ENCODE data around the gene NINJ2.

NINJ2 gene

DNA sequence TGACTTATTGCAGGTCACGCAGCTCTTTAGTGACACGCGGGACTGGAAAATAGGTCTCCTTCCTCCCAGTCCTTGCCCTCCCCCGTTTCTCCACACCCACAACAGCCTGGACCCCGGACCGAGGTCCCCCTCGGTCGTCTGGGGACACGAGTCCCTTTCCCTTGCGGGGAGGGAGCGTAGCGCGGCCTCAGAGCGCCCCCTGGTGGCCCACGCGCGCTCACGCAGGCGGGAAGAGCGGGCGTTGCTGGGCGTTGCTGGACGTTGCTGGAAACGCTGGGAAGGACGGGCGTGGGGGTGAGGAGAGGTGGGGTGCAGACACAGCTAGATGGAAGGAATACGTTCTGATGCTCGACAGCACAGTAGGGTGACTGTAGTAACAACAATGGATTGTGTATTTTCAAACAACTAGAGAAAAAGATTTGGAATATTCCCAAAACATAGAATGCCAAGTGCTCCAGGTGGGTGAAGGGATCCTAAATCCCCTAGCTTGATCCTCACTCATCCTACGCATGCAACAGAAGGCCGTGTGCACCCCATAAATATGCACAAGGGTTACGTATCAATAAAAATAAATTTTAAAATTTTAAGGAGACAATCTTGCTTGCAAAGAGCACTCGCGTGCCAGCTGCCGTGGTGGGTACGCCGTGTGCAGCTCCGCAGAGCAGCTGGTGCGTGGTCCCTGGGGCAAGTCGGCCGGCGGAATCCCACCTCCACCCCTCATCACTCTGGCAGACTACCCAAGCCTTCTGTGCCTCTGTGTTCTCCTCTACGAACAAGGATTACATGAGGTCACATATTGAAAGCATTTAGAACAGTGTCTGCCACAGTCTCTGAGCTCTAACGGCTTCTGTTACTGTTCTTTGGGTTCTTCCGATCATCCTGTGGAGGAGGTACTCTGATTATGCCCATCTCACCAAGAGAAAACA lies 116.1 kb downstream of the NINJ2 start:
- peak; percentile 69 for DNase-seq (ENCODE audit: low spot score)

DNA sequence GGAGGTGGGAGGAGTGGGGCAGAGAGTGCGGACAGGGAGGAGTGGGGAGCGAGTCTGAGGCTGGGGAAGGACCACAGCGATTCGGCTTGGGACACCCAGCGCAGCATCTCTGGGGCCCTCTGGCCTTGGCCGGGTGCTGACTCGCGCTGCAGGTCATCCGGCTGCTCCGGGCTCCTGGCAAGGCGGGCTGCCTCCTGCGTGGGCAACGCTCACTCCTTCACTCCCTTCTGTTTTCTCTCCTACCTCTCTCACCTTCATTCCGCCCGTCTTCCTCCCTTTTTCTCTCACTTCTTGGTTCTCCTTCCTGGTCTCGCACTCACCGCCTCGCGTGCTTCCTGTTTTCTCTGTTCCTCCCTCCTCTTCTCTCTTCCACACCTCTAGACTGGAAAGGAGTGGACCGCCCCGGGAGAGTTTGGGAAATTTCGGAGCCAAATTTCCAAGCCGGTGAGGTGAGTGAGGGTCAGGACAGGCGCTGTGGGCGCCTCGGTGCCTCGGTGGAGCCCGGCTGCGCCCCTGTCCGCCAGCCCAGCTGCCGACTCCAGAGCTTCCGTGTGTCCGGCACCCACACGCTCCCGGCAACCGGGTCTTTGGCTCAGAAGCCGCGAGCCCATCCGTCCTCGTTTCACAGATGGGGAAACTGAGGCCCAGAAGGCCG lies 116.9 kb downstream of the NINJ2 start:
- no peak for DNase-seq (ENCODE audit: low spot score)

DNA sequence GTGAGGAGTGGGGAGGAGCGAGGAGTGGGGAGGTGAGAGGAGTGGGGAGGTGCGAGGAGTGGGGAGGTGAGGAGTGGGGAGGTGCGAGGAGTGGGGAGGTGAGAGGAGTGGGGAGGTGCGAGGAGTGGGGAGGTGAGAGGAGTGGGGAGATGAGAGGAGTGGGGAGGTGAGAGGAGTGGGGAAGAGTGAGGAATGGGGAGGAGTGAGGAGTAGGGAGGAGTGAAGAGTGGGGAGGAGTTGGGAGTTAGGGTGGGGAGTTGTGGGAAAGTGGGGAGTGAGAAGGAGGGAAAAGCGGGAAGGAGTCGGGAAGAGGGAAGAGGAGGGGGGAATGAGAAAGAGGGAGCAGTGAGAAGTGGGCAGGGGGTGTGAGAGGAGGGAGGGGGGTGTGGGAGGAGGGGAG lies 117.4 kb downstream of the NINJ2 start:
- DNase-seq (ENCODE audit: low spot score): no peak

DNA sequence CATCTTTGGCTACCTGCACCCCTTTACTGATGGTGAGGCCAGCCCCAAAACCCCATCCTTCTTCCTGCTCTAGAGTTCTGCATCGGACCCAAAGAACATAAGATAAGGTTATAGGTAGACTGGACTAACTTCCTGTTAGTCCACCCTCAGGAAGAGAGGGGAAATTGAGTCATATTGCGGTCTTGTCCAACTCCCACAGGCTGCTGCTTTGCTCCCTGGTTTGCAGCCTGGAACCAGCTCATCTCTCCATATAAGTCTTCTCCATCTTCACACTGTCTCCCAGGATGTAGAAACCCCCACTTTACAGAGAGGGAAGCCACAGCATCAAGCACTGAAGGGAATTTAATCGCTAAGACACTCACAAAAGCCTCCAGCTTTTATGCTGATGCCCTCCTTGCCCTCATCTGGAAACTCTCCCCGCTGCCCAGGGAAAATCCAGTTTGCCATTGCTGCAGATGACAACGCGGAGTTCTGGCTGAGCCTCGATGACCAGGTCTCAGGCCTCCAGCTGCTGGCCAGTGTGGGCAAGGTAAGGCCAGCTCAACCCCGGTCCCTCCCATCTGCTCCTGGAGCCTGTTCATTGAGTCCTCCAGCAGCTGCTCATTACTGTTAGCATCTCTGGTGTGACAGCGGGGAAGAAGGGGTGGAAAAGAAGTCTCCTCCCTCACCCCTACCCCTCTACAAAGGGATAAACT lies 118.2 kb downstream of the NINJ2 start:
- DNase-seq (ENCODE audit: low spot score): no peak

DNA sequence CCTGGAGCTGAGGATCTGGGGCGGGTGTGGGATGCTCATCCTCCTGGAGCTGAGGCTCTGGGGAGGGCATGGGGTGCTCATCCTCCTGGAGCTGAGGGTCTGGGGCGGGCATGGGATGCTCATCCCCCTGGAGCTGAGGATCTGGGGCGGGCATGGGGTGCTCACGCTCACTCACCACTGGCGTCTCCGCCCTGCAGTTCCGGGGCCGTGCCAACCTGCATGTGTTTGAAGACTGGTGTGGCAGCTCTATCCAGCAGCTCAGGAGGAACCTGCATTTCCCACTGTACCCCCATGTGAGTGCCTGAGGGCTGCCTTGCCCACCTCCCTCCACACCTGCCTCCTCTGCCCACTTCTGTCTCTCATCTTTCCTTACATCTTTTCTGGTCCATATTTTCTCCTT lies 119.1 kb downstream of the NINJ2 start:
- no peak for DNase-seq (ENCODE audit: low spot score)

DNA sequence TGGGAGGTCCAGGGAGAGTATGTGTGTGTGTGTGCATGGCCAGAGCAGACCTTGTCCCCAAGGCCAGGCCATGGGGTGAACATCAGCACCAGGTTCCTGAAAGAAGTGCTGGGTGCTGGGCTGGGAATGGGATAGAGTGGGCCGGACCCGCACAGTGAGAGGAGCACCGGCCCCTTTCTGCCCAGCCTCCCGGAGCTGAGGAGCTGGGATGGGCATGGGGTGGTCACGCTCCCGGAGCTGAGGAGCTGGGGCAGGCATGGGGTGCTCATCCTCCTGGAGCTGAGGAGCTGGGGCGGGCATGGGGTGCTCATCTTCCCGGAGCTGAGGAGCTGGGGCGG lies 120.2 kb downstream of the NINJ2 start:
- DNase-seq (ENCODE audit: low spot score): no peak

DNA sequence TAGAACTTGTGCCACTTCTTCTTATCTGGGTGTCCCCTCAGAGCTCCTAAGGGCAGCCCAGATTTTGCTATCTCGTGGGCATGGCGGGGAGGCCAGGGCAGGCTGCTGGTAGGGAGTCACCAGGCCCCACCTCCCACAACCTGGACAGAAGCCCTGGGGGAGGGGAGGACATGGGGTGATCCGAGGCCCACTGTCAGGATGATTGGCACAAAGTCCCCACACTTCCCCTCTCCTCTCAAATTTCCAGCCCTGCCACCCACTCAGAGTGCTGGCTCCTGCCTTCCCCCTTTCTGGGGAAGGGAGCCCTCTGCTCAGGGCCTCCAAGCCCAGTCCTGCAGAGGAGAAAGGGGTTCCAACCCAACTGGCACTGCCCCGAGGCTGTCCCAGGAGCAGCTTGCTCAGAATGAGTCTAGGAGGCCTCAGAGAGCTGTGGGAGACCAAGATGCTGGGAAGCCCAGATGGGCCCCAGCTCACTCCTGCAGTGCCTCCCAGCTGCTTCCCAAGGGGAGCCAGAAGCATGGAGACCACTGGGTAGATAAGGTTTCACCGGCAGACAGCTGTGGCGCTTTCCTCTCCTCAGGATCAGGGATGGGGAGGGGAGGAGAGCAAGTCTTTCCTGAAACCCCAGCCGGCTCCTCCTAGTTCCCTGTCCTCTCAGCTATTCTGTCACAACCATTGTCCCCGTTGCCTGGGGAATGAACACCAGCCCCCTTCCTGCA lies 120.7 kb downstream of the NINJ2 start:
- DNase-seq (ENCODE audit: low spot score): no peak

DNA sequence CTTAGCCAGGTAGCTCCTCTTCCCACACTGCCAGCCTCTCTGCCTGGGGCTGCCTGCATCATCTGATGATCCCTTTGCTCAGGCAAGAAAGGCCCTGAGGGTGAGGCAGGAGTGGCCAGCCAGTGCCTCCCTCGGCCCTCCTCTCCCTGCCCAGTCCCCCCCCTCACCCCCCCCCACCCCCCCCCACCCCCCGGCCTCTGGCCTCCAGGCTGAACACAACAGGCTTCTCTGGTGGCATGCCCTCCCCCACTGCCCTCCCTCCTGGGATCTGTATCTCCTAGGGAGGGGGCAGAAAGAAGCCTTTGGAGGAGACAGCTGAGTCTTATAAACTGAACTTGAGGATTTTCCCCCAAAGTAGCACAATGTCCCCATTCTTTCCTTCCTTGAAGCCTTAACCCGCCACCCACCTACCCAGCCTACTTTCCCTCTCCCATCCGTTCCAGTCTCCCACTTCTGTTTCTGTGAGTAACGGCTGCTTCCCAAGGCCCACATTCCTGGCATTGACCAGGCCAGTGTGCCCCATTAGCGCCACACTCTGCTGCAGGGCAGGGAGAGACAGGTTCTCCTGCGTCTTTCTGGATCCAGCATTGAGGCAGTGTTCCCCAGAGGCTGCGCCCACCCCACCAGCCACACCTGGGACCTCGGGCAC lies 121.4 kb downstream of the NINJ2 start:
- DNase-seq (ENCODE audit: low spot score): no peak

DNA sequence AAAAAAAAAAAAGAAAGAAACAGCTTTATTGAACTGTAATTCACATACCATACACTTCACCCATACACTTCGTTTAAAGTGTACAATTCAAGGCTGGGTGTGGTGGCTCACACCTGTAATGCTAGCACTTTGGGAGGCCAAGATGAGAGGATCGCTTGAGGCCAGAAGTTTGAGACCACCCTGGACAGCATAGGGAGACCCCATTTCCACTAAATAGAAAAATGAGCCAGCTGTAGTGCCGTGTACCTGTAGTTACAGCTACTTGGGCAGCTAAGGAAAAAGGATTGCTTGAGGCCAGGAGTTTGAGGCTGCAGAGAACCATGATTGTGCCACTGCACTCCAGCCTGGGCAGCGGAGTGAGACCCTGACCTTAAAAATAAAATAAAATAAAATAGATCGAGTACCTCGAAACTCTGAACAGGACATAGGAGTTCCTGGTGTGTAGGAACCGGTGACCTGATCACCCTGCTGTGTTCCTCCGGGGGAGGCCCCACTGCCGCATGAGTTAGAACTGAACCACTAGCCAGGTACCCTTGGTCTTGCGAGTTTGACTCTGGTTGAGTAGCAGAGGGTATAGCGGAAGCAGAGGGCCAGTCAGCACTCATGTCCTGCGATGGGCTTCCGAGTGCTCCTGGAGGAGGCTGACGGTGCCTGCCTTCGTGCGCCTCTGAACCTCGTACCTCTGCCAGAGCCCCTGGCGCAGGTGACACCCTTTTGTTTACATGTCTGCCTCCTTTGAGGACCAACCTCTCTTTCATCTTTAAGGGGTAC lies 123.5 kb downstream of the NINJ2 start:
- DNase-seq (ENCODE audit: low spot score): no peak

DNA sequence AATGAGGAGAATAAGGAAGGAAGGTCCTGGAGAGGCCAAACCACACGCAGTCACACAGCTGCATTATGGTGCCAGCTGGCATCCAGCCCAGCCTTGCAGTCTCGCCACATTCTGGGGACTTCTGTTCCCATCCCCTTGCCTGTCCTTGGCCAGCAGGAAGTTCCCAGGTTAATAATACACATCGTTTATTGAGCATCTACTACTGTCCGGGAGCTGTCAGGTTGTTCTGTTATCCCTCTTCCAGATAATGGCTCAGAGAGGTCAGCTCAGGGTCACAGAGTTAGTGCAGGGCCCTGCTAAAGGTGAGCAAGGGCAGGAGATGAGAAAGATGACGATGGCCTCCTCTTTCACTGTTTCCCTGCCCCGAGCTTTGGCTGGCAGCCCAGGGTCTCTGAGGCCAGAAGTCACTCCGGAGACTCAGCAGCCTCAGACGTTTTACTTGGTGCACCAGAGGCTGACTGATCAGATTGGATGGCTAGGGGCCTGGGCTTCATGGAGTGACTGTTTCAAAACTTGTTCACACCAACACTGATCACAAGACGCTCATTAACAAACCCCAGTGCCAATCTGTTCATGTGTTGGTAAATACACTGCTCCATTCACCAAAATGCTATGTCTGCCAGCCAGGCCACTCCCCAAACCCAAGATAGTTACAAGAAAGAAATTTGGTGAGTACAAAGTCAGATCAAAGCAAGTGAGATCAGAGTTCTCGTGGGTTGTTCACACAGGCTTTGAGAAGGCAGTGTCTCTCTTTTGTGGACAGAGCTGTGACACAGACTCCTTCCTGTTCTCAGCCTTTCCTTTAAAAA lies 124.3 kb downstream of the NINJ2 start:
- DNase-seq (ENCODE audit: low spot score): peak; percentile 77

DNA sequence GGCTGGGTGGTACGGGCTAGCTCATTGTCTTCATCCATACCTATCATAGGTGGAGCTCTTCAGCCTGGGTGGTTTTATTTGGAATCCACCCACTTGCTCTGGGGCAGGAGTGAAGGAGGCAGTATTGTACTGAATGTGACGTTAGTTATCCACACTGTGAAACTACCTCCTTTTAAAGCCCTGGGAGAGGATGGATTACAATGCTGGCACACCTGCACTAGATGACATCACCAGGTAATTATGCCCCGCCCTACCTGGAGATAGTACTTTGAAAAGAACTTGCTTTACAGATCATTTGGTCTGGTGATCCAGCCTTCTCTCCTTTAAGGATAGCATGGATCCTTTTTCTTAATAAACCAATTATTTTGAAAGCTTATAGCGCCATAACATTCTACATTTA lies 125.5 kb downstream of the NINJ2 start:
- DNase-seq (ENCODE audit: low spot score): peak; percentile 98

DNA sequence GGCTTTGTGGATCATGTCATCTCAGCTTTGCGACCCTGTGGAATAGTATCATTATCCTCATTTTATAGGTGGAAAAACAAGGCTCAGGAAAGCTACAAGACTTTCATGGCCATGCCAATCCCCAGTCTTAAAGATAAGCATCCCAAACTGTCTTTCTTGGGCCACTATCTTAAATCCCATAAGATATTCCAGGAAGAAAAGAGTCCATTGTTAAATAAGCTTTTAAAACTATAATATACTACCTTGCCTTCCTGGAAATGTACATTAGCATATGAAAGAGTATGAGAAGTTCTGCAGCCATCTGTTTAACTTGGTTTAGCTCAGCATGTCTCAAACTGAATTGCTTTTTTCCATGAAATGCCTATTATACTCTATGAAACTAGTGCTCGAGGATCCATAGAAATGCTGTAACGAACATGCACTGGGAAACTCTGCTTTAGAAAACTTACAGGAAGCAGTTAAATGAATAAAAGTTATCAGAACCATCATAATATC lies 126.4 kb downstream of the NINJ2 start:
- no peak for DNase-seq (ENCODE audit: low spot score)

DNA sequence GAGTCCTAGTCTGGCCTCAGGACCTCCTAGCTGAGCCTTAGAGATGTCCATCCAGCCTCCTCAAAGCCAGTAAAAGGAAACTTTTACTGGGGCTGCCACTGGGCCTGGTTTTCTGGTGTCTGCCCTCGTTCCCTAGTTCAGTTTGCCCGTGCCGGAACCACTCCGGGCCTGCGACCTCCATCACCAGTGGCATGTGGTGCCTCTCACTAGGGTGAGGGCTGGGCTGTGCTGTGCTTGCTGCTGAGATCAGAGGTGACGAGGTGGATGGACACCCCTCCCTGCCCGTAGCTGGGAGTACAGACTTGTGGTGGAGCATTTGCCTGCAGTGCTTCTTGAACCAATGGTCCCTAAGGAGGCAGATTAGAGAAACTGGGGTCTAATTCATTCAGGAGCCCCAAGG lies 127.8 kb downstream of the NINJ2 start:
- DNase-seq (ENCODE audit: low spot score): no peak

DNA sequence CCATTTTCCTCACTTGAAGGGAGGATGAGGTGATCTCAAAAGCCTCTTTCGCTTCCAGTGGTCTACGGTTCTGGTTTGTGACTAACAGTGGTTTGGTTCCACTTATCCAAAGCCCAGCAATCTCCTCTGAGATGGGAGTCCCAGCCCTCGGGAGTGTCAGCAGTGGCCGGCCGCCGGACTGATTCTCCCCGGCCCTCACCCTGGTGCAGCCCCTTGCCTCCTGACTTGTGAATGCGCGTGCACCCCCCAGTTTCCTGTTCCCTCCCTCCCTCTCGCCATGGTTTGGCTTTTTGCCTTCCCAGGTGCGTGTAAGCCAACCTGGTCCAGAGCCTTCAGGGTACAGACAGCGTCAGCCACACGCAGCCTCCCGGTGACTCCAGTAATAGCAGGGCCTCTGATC lies 129.0 kb downstream of the NINJ2 start:
- no peak for DNase-seq (ENCODE audit: low spot score)

DNA sequence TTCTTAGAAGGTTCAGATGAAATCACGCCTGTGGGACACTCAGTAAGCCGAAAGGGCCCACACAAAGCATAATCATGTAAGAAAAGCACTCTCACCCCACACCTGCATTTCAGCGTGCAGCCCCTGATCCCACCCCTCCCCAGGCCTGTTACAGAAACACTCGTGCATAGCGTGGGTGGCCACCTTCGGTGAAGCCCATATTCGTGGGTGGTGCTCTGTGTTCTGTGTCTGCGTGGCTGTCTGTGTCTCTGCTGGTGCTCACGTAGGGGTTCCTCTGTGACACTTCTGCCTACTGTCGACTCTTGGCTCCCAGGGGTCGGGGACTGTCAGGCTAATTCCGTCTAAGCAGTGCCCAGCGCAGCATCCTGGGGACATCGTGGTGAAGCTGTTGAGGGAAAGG lies 129.5 kb downstream of the NINJ2 start:
- no peak for DNase-seq (ENCODE audit: low spot score)

DNA sequence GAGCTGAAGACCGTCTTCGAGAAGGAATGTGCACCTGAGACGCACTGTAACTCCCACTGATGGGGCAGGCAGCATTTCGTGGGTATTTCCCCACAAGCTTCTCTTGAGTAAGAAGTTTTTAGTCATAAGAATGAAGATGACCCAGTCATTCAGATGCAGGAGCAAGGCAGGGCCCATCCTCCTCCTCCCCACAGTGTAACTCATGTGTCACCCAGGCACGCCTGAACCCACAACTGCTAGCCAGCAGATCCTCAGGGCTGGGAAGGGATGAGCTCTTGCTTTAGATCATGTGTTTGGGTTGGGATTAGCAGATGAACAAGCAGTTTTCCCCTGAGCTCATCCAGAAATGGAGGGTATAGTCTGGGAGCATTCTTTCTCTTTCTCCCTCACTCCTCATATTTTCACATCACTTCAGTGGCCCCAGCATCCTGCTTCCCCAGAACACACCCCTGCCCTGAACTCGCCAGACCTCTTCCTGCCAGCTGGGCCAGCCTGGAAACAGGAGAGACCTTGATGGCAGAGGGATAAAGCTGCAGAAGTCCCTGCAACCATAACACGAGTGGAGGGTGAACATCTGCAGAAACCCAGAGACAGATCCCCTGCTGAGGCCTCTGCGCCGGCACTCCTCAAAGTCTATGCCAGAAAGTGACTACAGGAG lies 130.2 kb downstream of the NINJ2 start:
- DNase-seq (ENCODE audit: low spot score): no peak

DNA sequence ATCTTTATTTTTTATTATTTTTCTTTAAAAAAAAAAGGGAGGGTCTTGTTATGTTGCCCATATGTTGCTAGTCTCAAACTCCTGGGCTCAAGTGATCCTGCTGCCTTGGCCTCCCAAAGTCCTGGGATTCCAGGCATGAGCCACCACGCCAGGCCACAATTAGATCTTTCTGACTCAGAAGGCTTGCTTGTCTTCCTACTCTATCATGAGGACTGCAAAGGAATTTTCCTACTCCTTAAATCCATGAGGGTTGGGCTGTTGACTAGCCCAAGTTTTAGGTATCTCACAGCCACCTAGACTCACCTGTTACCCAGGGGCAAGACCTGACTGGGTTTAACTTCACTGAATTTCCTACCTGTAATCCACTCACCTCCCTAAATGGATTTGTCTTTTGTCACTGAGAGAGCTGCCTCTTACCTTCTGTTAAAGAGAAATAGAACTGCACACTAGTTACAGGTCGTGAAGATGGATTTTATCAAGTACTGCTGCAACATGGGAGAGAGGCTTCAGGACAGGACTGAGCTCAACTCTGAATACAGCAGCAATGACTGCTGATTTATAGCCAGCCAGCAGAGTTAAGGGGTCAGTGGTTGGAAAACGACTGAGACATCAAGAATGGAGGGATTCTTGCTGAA lies 131.2 kb downstream of the NINJ2 start:
- no peak for DNase-seq (ENCODE audit: low spot score)

DNA sequence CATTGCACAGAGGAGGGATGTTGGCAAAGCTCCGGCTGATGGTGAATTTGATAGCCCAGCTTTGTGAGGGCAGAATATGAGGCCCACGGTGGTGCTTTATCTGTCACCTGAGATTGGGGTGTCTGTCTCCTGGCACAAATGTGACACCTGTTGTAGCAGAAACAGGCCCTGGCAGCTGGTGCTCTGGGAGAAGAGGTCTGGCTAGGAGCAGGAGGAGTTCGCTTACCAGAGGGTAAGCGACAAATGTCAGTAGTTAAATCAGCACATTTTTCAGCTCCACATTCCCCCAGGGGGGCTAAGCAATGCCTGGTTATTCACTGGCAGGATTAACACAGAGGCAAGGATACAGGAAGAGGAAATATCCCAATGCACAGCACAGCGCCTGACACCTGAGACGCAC lies 132.4 kb downstream of the NINJ2 start:
- DNase-seq (ENCODE audit: low spot score): no peak

DNA sequence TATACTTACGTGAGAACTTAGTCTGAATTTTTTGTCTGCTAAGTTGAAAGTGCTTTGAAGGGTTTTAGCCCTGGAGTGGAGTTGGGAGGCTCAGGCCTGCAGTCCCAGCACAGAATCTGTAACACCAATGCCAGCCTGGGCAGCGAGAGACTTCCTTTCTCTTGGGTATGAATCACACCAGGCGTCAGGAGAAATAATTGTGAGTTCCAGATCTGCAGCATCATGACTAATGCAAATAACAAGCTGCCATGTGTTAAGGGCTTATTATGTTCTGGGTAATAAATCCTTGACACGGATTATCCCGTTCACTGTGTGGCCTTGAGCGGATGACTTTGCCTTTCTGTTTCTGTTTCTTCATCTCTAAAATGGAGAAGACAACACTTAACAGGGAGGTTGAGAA lies 132.9 kb downstream of the NINJ2 start:
- DNase-seq (ENCODE audit: low spot score): no peak
